Lung microvascular endothelial cell (primary cell): Measurements from ENCODE around the gene BEAN1. TPM values are rescaled to one million over a fixed set of nuclear protein-coding genes. Genes with fewer than 3 reads are reported as not detected.

Source experiments
- DNase-seq, 2 donors: peaks; one replicate each; pipeline versions ENCODE4 v3.0.0 to v3.0.0-alpha.2; 2010; ENCODE audit warnings: low read depth in 2 of 2
- total RNA-seq: library from RNA; depleted of rRNA; stranded (reverse); fragments of >200 nt; gene quantifications from 2 replicates; pipeline ENCODE4 v1.2.1, GENCODE V29; 2014

Gene BEAN1
- total RNA-seq, 1 donor from 2014 or later, result not detected

- DNase-seq, result no peak
These were observed 31.1 kb upstream of the BEAN1 start for GRCh38 chr16:66395806-66396555.

GRCh38 chr16:66397736-66398433, 29.2 kb upstream of the BEAN1 start:
- no peak for DNase-seq

- no peak for DNase-seq
These were observed 28.1 kb upstream of the BEAN1 start for GRCh38 chr16:66399031-66399430.

GRCh38 chr16:66399930-66400329, 27.2 kb upstream of the BEAN1 start:
- peak in 1 of 2 donors; percentile 29 for DNase-seq

GRCh38 chr16:66400503-66401380, 26.4 kb upstream of the BEAN1 start:
- DNase-seq, result no peak

- no peak for DNase-seq
These were observed 25.5 kb upstream of the BEAN1 start for GRCh38 chr16:66401610-66402009.

- no peak for DNase-seq
These were observed 24.9 kb upstream of the BEAN1 start for GRCh38 chr16:66402166-66402565.

- no peak for DNase-seq
These were observed 24.4 kb upstream of the BEAN1 start for GRCh38 chr16:66402591-66403230.

GRCh38 chr16:66403531-66404145, 23.5 kb upstream of the BEAN1 start:
- no peak for DNase-seq

- DNase-seq, result no peak
These were observed 21.9 kb upstream of the BEAN1 start for GRCh38 chr16:66405057-66405783.

GRCh38 chr16:66406534-66407221, 20.4 kb upstream of the BEAN1 start:
- DNase-seq, result peak; percentile 79 to 84

- DNase-seq, result peak; percentile 92 to 95
These were observed 18.7 kb upstream of the BEAN1 start for GRCh38 chr16:66408163-66409048.

- no peak for DNase-seq
These were observed 17.9 kb upstream of the BEAN1 start for GRCh38 chr16:66409156-66409555.

- DNase-seq, result no peak
These were observed 14.9 kb upstream of the BEAN1 start for GRCh38 chr16:66412182-66412581.

GRCh38 chr16:66414891-66415290, 12.2 kb upstream of the BEAN1 start:
- DNase-seq, result no peak

GRCh38 chr16:66416136-66416535, 11.0 kb upstream of the BEAN1 start:
- DNase-seq, result no peak

GRCh38 chr16:66416939-66417700, 10.0 kb upstream of the BEAN1 start:
- DNase-seq, result no peak
